Neutrophil (primary cell): ENCODE data around the gene MYO1B.

Experiments used
- H3K27ac ChIP-seq: fragments of 200-600 bp; sonication (generic); 2 replicates; pipeline ENCODE4 v1.5.1; 2016; ENCODE audit warnings: mild to moderate bottlenecking, moderate library complexity
- H3K27me3 ChIP-seq: fragments of 200-600 bp; sonication (generic); 2 replicates; pipeline ENCODE4 v1.6.0; 2016; ENCODE audit warnings: mild to moderate bottlenecking
- H3K36me3 ChIP-seq: fragments of 200-600 bp; sonication (generic); 2 replicates; pipeline ENCODE4 v1.5.1; 2017
- H3K4me1 ChIP-seq, 2 experiments: fragments of 200-600 bp in 1 of 2; sonication (generic) in 1 of 2; 1 replicate in 1 of 2; 2 replicates in 1 of 2; pipeline versions ENCODE4 v1.5.1 to v1.6.1; 2013 to 2016; ENCODE audit warnings: low read depth in 1 of 2, low read length in 1 of 2, mild to moderate bottlenecking in 1 of 2, moderate library complexity in 1 of 2; ENCODE audit not compliant: control insufficient read depth in 1 of 2, insufficient read depth in 1 of 2
- H3K4me3 ChIP-seq, 2 experiments: fragments of 200-600 bp in 1 of 2; sonication (generic) in 1 of 2; 1 replicate in 1 of 2; 2 replicates in 1 of 2; pipeline ENCODE4 v1.5.1; 2013 to 2016; ENCODE audit warnings: low read depth in 1 of 2, low read length in 1 of 2, mild to moderate bottlenecking in 1 of 2, moderate library complexity in 1 of 2
- H3K9me3 ChIP-seq: fragments of 200-600 bp; sonication (generic); 2 replicates; pipeline ENCODE4 v1.5.1; 2016
- CTCF ChIP-seq: fragments of 200-600 bp; sonication (generic); IDR thresholded peaks from 2 replicates; pipeline ENCODE4 v1.5.1; 2016; ENCODE audit warnings: antibody characterized with exemption

Gene MYO1B

DNA sequence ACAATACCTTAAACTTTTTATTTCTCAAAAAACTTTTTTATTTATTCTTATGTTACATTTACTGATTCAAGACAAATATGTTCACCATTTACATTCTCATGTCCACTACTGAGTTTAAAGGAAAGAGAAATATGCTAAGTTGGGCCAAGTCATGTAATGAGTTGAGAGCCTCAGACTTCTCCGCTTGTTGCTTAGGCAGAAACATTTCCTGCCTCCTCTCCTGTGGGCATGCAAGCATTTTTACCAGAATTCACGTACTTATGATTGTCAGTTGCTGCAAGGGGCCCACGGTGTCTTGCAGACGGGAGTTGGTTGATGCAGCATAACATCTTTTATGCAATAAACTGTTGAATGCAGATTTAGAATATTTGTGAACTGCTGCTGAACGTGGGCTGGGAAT, 51.8 kb downstream of the MYO1B start:
- Histone ChIP-seq H3K36me3 (no peaks in the 10 kb centered on the region), H3K4me3 (no peak overlapping the region), H3K27me3 (no peaks in the 10 kb centered on the region), H3K9me3 (no peaks in the 10 kb centered on the region), H3K4me1 (no peaks in the 10 kb centered on the region), H3K27ac (no peak overlapping the region)
- TF ChIP-seq CTCF, result no peak

DNA sequence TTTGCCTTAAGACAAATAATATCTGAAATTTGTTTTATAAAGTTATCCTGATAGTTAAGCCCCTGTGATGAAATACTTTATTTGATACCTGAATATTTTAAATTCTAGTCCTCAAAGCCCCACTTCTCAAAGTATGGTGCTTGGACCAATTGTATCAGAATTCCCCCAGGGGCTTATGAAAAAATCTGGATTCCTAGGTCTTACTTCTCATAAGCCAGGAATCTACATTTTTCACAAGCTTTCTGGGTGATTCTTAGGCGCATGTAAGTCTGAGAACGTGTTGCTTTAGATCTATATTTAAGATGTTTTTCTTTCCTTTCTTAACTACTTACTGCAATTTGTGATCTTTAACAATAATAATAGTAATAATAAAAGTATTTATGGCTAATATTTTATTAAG, 53.1 kb downstream of the MYO1B start:
- no peaks in the 10 kb centered on the region for H3K4me1 ChIP-seq
- no peaks in the 10 kb centered on the region for H3K36me3 ChIP-seq
- H3K27me3 ChIP-seq, result no peaks in the 10 kb centered on the region
- H3K9me3 ChIP-seq, result no peaks in the 10 kb centered on the region
- H3K4me3 ChIP-seq, result no peak overlapping the region
- H3K27ac ChIP-seq, result no peak overlapping the region
- no peak for TF ChIP-seq CTCF

DNA sequence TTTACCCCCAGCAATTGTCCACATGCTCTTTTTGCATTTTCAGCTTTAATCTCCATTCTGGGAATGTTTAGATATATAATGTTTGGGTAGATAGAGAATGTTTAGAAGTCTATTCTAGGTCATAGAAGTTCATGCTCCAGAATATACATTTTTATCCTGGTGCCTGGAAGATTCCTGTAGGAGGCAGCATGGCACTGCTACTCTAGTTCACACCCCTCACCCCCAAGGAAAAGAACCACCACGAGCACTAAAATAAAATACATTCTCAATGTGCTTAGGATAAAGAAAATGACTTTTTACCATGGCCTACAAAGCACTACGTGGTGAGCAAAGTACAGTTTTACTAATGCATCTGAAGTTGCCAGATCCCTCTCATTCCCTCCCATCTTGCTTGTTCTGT, 53.8 kb downstream of the MYO1B start:
- TF ChIP-seq CTCF, result no peak
- no peaks in the 10 kb centered on the region for H3K4me1 ChIP-seq
- H3K27me3 ChIP-seq, result no peaks in the 10 kb centered on the region
- no peaks in the 10 kb centered on the region for H3K9me3 ChIP-seq
- no peak overlapping the region for H3K4me3 ChIP-seq
- no peaks in the 10 kb centered on the region for H3K36me3 ChIP-seq
- H3K27ac ChIP-seq, result no peak overlapping the region

DNA sequence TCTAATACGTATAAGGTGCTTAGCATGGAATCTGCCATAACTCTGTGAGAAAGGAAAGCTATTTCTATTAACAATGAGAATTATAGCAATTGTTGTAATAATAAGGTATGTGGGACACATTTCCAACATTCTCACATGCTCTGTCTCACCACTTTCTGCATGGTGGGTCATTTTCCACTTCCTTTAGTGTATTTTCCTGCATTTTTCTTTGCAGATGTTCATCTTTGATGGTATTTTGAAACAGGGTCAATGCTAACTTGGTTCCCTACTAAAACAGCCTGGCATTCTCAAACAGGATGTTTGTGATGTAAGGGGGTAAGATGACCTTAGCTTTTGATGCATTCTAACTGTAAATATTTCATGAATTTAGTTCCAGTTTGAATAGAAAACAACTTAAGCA, 54.7 kb downstream of the MYO1B start:
- no peak overlapping the region for H3K4me3 ChIP-seq
- H3K36me3 ChIP-seq, result no peaks in the 10 kb centered on the region
- H3K27ac ChIP-seq, result no peak overlapping the region
- no peak for TF ChIP-seq CTCF
- H3K4me1 ChIP-seq, result no peaks in the 10 kb centered on the region
- no peaks in the 10 kb centered on the region for H3K27me3 ChIP-seq
- no peaks in the 10 kb centered on the region for H3K9me3 ChIP-seq

DNA sequence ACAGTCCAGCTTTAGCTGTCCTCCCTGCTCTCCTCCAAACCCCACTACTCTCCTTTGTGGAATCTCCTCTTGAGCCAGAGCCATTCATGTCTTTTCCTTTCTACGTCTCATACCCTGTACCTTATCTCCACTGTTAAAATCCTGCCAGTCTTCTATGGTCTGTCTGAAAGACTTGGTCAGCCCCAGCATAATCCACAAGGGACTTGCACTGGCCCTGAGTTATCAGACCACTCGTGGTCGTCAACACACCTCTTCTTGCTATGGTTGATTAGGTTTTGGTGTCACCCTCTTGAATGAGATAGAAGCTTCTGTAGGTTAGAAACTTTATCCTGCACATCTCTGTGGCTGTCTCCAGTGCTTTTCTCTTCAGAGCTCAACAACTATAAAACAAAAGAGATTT, 56.8 kb downstream of the MYO1B start:
- no peaks in the 10 kb centered on the region for H3K27me3 ChIP-seq
- no peaks in the 10 kb centered on the region for H3K9me3 ChIP-seq
- H3K27ac ChIP-seq, result no peak overlapping the region
- H3K4me3 ChIP-seq, result no peak overlapping the region
- H3K4me1 ChIP-seq, result no peaks in the 10 kb centered on the region
- no peak for TF ChIP-seq CTCF
- H3K36me3 ChIP-seq, result no peaks in the 10 kb centered on the region
